Mesendoderm (in vitro differentiated cells): ENCODE results near the gene HSD11B2.
A peak's percentile ranks its signal among the peaks of the same experiment; 100 is the strongest.

ENCODE experiments used
- DNase-seq: peaks from one replicate; pipeline ENCODE4 v3.0.0; 2013
- H2AK5ac ChIP-seq: 2 replicates; pipeline ENCODE4 v1.6.1; 2013; ENCODE audit warnings: low read length, inconsistent platforms
- H2BK120ac ChIP-seq: 2 replicates; pipeline ENCODE4 v1.6.1; 2013; ENCODE audit warnings: low read depth, mild to moderate bottlenecking, low read length, moderate library complexity, mixed read lengths
- H2BK15ac ChIP-seq: replicated peaks from 2 replicates; pipeline ENCODE4 v1.6.1; 2013; ENCODE audit warnings: low read depth, mild to moderate bottlenecking, moderate library complexity
- H2BK5ac ChIP-seq: 2 replicates; pipeline ENCODE4 v1.6.1; 2013; ENCODE audit warnings: low read length, inconsistent platforms
- H3K18ac ChIP-seq: 2 replicates; pipeline ENCODE4 v1.6.1; 2013; ENCODE audit warnings: mild to moderate bottlenecking, low read length, mixed read lengths
- H3K23ac ChIP-seq: one replicate; pipeline ENCODE4 v1.6.1; 2013; ENCODE audit warnings: low read length
- H3K27ac ChIP-seq: 2 replicates; pipeline ENCODE4 v1.5.1; 2013; ENCODE audit warnings: low read depth, mild to moderate bottlenecking, inconsistent platforms, low read length, moderate library complexity
- H3K27me3 ChIP-seq: 2 replicates; pipeline ENCODE4 v1.6.1; 2013; ENCODE audit warnings: low read length, control low read depth, mild to moderate bottlenecking, inconsistent platforms; ENCODE audit not compliant: insufficient read depth, poor library complexity
- H3K36me3 ChIP-seq: 2 replicates; pipeline ENCODE4 v1.6.1; 2013; ENCODE audit warnings: low read length, inconsistent platforms; ENCODE audit not compliant: control insufficient read depth, insufficient read depth
- H3K4ac ChIP-seq: one replicate; pipeline ENCODE4 v1.6.1; 2013; ENCODE audit warnings: low read depth, mild to moderate bottlenecking, low read length, moderate library complexity
- H3K4me1 ChIP-seq: 2 replicates; pipeline ENCODE4 v1.6.1; 2013; ENCODE audit warnings: low read depth, low read length, inconsistent platforms; ENCODE audit not compliant: control insufficient read depth
- H3K4me2 ChIP-seq: 2 replicates; pipeline ENCODE4 v1.6.1; 2013; ENCODE audit warnings: low read length
- H3K4me3 ChIP-seq: 2 replicates; pipeline ENCODE4 v1.5.1; 2013; ENCODE audit warnings: mild to moderate bottlenecking, low read length
- H3K56ac ChIP-seq: one replicate; pipeline ENCODE4 v1.6.1; 2013; ENCODE audit warnings: low read length
- H3K79me1 ChIP-seq: 2 replicates; pipeline ENCODE4 v1.6.1; 2013; ENCODE audit warnings: low read length, inconsistent platforms
- H3K79me2 ChIP-seq: 2 replicates; pipeline ENCODE4 v1.6.1; 2013; ENCODE audit warnings: mild to moderate bottlenecking, low read length; ENCODE audit not compliant: control insufficient read depth, insufficient read depth
- H3K9ac ChIP-seq: 2 replicates; pipeline ENCODE4 v1.6.1; 2013; ENCODE audit warnings: low read length, inconsistent platforms
- H4K5ac ChIP-seq: one replicate; pipeline ENCODE4 v1.6.1; 2013; ENCODE audit warnings: low read length
- H4K8ac ChIP-seq: one replicate; pipeline ENCODE4 v1.6.1; 2013; ENCODE audit warnings: low read depth, mild to moderate bottlenecking, control low read depth, low read length, moderate library complexity
- WGBS: extraction: QIAGEN DNeasy Blood & Tissue Kit; methylation state at CpG from one replicate; pipeline ENCODE4 v1.1.7; 2013; ENCODE audit warnings: low lambda C conversion rate, missing lambda C conversion rate; ENCODE audit not compliant: insufficient coverage; ENCODE audit errors: extremely low coverage; 5-methylcytosine and 5-hydroxymethylcytosine counted together

The HSD11B2 gene

GRCh38 chr16:67438098-67438791 is 7.3 kb downstream of the HSD11B2 start:
- no peak overlapping the region for H3K4ac ChIP-seq
- H3K4me3 ChIP-seq, result no peak overlapping the region
- no peak overlapping the region for H3K4me2 ChIP-seq
- no peak overlapping the region for H3K27ac ChIP-seq
- H2BK120ac ChIP-seq, result no peak overlapping the region
- H4K5ac ChIP-seq, result no peak overlapping the region
- no peak overlapping the region for H2BK5ac ChIP-seq
- no peak overlapping the region for H2AK5ac ChIP-seq
- peaks cover 4% of the 10 kb centered on the region for H3K36me3 ChIP-seq
- no peaks in the 10 kb centered on the region for H3K4me1 ChIP-seq
- H3K27me3 ChIP-seq, result no peaks in the 10 kb centered on the region
- H3K23ac ChIP-seq, result no peak overlapping the region
- H3K79me2 ChIP-seq, result no peaks in the 10 kb centered on the region
- no CpG with 5 or more reads among the region's 20 CpGs for WGBS
- H3K79me1 ChIP-seq, result no peaks in the 10 kb centered on the region
- H3K18ac ChIP-seq, result no peak overlapping the region
- H3K56ac ChIP-seq, result no peak overlapping the region
- no peak overlapping the region for H3K9ac ChIP-seq
- H4K8ac ChIP-seq, result no peak overlapping the region
- DNase-seq, result no peak
- no peak overlapping the region for H2BK15ac ChIP-seq

DNA sequence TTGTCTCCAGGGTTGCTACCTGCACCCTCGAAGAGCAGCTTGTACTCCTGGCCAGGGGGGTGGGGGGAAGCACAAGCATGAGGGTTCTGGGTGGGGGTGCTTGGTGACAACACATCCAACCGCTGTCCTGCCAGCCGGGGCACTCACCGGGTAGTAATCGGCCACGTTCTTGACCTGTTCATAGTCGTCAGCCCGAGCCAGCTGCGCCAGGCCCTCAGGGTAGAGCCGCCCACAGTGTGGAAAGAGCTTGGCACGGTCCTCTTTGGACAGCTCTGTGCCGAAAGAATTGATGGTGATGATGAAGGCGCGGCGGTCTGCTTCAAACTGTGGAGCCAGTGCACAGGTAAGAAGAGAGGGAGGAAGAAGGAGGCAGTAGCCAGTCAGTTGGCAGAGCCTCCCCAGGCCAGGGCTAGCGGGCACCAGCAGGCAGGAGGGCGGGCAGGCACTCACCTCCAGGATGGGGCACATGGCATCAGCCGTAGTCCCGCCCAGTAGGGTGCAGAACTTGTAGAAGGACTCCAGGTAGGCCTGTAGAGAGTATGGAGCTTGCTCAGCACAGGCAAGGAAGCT is 8.0 kb downstream of the HSD11B2 start:
- Histone ChIP-seq H3K79me2 (no peaks in the 10 kb centered on the region), H3K4ac (no peak overlapping the region), H3K56ac (no peak overlapping the region), H3K27me3 (no peaks in the 10 kb centered on the region), H2BK15ac (no peak overlapping the region), H3K4me2 (no peak overlapping the region), H3K27ac (no peak overlapping the region), H4K8ac (no peak overlapping the region), H3K4me3 (no peak overlapping the region), H3K4me1 (no peaks in the 10 kb centered on the region), H3K23ac (no peak overlapping the region), H2BK120ac (no peak overlapping the region), H3K36me3 (peaks cover 4% of the 10 kb centered on the region), H2AK5ac (no peak overlapping the region), H3K18ac (no peak overlapping the region), H4K5ac (no peak overlapping the region), H3K9ac (no peak overlapping the region), H2BK5ac (no peak overlapping the region), H3K79me1 (no peaks in the 10 kb centered on the region)
- no CpG with 5 or more reads among the region's 19 CpGs for WGBS
- DNase-seq, result no peak

DNA sequence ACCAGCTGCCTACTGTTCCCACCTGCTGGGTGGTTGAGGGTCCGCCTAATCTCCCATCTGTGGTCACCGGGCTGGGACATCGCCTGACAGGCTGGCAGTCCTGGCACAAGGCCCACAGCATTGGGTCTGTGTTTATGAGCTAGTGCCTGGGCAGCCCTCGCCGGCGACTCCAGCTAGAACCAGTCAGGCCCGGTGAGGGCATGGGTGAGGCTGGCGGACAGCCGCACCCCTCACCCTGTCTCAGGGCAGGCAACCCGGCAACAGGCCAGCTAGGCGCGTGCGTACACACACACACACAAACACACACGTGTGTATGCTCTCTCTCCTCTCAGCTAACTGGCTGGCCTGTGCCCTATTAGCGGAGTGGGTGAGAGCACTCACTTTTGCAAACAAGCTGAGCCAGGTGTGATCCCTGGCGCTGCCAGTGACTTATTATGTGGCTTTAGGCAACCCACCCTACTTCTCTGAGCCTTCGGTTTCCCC is 10.4 kb downstream of the HSD11B2 start:
- Histone ChIP-seq H3K36me3 (peaks cover 4% of the 10 kb centered on the region), H3K4ac (no peak overlapping the region), H3K23ac (peak overlapping the region; percentile 66), H3K4me3 (no peak overlapping the region), H3K18ac (no peak overlapping the region), H3K27ac (no peak overlapping the region), H3K4me1 (no peaks in the 10 kb centered on the region), H2BK15ac (no peak overlapping the region), H4K8ac (no peak overlapping the region), H3K4me2 (no peak overlapping the region), H3K56ac (no peak overlapping the region), H3K79me1 (no peaks in the 10 kb centered on the region), H3K27me3 (no peaks in the 10 kb centered on the region), H4K5ac (no peak overlapping the region), H2BK5ac (no peak overlapping the region), H3K9ac (no peak overlapping the region), H3K79me2 (no peaks in the 10 kb centered on the region), H2AK5ac (no peak overlapping the region), H2BK120ac (no peak overlapping the region)
- WGBS, result no CpG with 5 or more reads among the region's 17 CpGs
- DNase-seq, result no peak

GRCh38 chr16:67441907-67442306 is 11.0 kb downstream of the HSD11B2 start:
- no peaks in the 10 kb centered on the region for H3K79me2 ChIP-seq
- DNase-seq, result no peak
- no peaks in the 10 kb centered on the region for H3K79me1 ChIP-seq
- H3K36me3 ChIP-seq, result peaks cover 4% of the 10 kb centered on the region
- H3K4ac ChIP-seq, result no peak overlapping the region
- no peak overlapping the region for H2BK5ac ChIP-seq
- H3K56ac ChIP-seq, result no peak overlapping the region
- H3K9ac ChIP-seq, result no peak overlapping the region
- H4K5ac ChIP-seq, result no peak overlapping the region
- H3K18ac ChIP-seq, result no peak overlapping the region
- no peak overlapping the region for H2BK15ac ChIP-seq
- no peak overlapping the region for H2BK120ac ChIP-seq
- no peak overlapping the region for H3K23ac ChIP-seq
- H2AK5ac ChIP-seq, result no peak overlapping the region
- H4K8ac ChIP-seq, result no peak overlapping the region
- no CpG with 5 or more reads among the region's 5 CpGs for WGBS
- no peaks in the 10 kb centered on the region for H3K4me1 ChIP-seq
- no peaks in the 10 kb centered on the region for H3K27me3 ChIP-seq
- H3K27ac ChIP-seq, result no peak overlapping the region
- no peak overlapping the region for H3K4me2 ChIP-seq
- no peak overlapping the region for H3K4me3 ChIP-seq

- Histone ChIP-seq H3K79me2 (no peaks in the 10 kb centered on the region), H3K27ac (no peak overlapping the region), H3K4ac (no peak overlapping the region), H3K23ac (no peak overlapping the region), H3K9ac (no peak overlapping the region), H3K4me1 (no peaks in the 10 kb centered on the region), H2AK5ac (no peak overlapping the region), H4K5ac (no peak overlapping the region), H3K18ac (no peak overlapping the region), H3K36me3 (peaks cover 4% of the 10 kb centered on the region), H2BK15ac (no peak overlapping the region), H3K56ac (no peak overlapping the region), H2BK120ac (no peak overlapping the region), H4K8ac (no peak overlapping the region), H3K79me1 (no peaks in the 10 kb centered on the region), H2BK5ac (no peak overlapping the region), H3K4me3 (no peak overlapping the region), H3K4me2 (no peak overlapping the region), H3K27me3 (no peaks in the 10 kb centered on the region)
- DNase-seq, result no peak
- no CpG with 5 or more reads among the region's 13 CpGs for WGBS
These were observed 11.8 kb downstream of the HSD11B2 start for GRCh38 chr16:67442581-67443255.
